IPS DF 19.7 (cell line): ENCODE results near the gene DLST.

Experiments used
- DNase-seq: peaks from one replicate; pipeline ENCODE4 v3.0.0-alpha.2; 2013; ENCODE audit warnings: low read depth, low spot score

The DLST gene

GRCh38 chr14:74940956-74941565, 59.3 kb downstream of the DLST start:
- no peak for DNase-seq

GRCh38 chr14:74941676-74942097, 60.0 kb downstream of the DLST start:
- DNase-seq: no peak

GRCh38 chr14:74942181-74942580, 60.5 kb downstream of the DLST start:
- DNase-seq: no peak

- no peak for DNase-seq
Measured at GRCh38 chr14:74942608-74943007, 60.9 kb downstream of the DLST start.

GRCh38 chr14:74945261-74945851, 63.6 kb downstream of the DLST start:
- DNase-seq: no peak

- DNase-seq: no peak
Measured at GRCh38 chr14:74945852-74946658, 64.3 kb downstream of the DLST start.

- DNase-seq: no peak
Measured at GRCh38 chr14:74946659-74947281, 65.1 kb downstream of the DLST start.

- no peak for DNase-seq
Measured at GRCh38 chr14:74947353-74948227, 65.9 kb downstream of the DLST start.

- DNase-seq: no peak
Measured at GRCh38 chr14:74948228-74949175, 66.8 kb downstream of the DLST start.

- DNase-seq: no peak
Measured at GRCh38 chr14:74949191-74949601, 67.5 kb downstream of the DLST start.

- no peak for DNase-seq
Measured at GRCh38 chr14:74949859-74950573, 68.3 kb downstream of the DLST start.

GRCh38 chr14:74950795-74951442, 69.2 kb downstream of the DLST start:
- no peak for DNase-seq

- no peak for DNase-seq
Measured at GRCh38 chr14:74951443-74952179, 69.9 kb downstream of the DLST start.

- no peak for DNase-seq
Measured at GRCh38 chr14:74952180-74952665, 70.5 kb downstream of the DLST start.

- DNase-seq: no peak
Measured at GRCh38 chr14:74952697-74953484, 71.2 kb downstream of the DLST start.
